ENCODE measurements around the gene MARCKSL1.
"Not testable (repeated sequence)": the region's sequence is repeated elsewhere in the genome, so short reads cannot be mapped to it uniquely, and the experiment has no call there.

The MARCKSL1 gene

DNA sequence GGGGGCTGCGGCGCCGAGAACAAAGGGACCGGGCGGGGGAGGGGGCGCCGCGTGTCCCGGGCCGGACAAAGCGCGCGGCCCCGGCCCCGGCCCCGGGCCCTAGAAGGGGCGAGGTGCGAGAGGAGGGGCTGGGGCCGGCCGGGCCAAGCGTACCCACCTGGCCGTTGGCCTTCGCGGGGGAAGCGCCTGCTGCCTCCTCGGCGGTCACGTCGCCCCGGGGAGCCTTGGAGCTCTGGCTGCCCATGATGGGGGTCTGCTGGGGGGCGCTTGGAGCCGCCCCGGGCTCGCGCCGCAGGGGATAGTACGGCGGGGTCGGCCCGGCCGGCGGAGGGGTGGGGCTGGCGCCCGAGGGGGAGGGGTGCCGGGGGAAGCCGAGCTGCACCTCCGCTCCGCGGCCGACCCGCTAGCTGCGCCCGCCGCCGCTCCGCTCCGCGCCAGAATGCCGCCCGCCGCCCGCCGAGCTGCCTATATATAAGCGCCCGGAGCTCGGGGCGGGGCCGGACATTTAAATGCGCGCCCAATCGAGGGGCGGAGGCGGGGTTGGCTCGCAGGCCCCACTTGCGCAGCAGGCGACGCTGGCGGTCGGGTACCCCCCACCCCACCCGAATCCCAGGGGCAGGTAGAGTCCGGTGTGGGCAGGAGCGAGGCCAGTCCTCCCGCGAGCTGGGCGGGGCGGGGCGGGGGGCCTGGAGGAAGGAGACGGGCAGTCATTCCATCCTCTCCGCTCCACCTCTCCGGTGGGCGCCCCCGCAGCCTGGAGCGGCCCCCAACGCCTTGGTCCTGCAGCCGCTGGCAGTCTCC, at the start of gene MARCKSL1:
MARCKSL1 (minus strand) TSS at position 444 of the 801 bp plus-strand sequence; CDS start at position 244, 200 bp downstream.
- DNase-seq, result no peak

GRCh38 chr1:32380057-32380456, 44.0 kb upstream of the MARCKSL1 start:
- DNase-seq, result no peak

DNA sequence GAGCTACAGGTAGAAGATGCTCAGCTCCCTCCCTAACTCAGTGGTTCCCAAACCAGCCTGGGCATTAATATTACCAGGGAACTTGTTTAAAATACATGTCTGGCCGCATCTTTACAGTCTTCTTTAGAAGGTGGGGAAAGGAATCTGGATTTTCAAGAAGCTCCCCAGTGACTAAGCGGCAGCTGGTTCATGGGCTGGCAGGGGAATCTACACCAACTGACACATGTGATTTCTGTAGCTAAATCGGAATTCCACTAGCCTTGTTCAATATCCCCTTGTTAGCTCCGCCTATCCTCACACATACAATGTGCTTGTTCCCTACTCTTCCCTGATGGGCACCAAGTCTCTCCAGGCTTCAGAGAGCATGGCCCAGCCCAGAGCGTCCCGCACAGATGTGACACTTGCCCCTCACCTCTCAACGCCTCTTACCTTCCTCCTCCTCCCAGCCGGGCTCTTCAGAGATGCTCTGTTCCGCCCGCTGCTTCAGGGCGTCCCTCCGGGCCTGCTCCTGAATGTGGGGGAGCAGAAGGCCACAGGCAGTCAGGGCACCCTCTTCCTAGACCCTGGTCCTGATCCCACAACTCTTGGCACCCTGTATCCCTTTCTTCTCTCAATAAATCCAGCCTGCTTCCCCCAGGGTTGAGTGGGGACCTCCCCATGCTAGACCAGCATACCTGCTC, 41.6 kb upstream of the MARCKSL1 start:
- no peak for DNase-seq

- DNase-seq, result no peak
Observed at GRCh38 chr1:32376199-32376598, 40.2 kb upstream of the MARCKSL1 start.

- no peak for DNase-seq
Observed at GRCh38 chr1:32373996-32374592, 38.1 kb upstream of the MARCKSL1 start.

DNA sequence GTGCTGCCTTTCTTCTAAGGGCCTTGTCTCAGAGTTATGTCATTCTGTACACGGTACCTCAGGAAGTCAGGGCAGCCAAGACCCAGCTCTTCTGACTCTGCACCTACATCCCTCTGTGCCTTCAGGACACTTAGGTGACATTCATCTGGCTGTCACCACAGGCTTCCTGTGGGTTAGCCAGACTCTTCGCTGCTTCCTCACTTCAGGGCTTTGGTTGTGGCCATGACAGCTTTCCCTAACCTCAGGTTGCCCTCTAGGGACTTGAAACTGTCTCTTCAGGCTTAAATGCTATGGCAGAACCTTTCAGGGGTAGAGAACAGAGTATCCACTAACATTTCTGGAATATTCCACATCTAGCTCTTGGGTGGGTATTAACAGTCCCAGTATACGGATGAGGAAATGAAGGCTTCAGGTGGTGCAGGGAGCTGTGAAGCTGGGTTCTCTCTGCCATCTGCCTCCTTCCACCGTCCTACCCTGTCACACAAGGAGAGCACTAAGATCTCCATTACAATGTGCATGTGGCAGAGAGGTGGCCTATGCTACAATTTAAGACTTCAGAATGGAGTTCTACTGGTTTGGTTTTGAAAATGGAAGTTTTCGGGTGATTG, 36.2 kb upstream of the MARCKSL1 start:
- peak; percentile 10 for DNase-seq

GRCh38 chr1:32367912-32368635, 32.0 kb upstream of the MARCKSL1 start:
- no peak for DNase-seq

DNA sequence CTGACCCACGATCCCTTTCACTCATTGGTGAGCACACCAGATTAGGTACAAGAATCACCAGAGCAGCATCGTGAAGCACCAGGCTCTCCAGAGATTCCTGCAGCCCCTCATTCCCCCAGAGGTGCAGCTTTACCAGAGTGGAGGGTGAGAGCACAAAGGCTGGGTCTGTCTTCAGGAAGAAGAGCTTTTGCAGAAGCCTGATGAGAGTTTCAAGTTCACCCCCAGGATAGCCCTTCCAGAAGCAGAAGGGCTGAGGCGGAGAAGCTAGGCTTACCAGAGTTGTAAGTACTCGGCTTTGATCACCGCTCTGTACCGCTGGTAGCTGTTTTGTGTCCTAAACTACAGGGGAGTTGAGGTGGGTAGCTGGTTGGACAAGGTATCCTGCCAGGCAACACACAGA, 29.4 kb upstream of the MARCKSL1 start:
- no peak for DNase-seq

GRCh38 chr1:32364836-32365235, 28.8 kb upstream of the MARCKSL1 start:
- DNase-seq, result no peak

DNA sequence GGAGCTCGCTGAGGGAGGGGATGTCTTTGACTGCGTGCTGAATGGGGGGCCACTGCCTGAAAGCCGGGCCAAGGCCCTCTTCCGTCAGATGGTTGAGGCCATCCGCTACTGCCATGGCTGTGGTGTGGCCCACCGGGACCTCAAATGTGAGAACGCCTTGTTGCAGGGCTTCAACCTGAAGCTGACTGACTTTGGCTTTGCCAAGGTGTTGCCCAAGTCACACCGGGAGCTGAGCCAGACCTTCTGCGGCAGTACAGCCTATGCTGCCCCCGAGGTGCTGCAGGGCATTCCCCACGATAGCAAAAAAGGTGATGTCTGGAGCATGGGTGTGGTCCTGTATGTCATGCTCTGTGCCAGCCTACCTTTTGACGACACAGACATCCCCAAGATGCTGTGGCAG, 27.7 kb upstream of the MARCKSL1 start:
- no peak for DNase-seq

GRCh38 chr1:32362474-32363313, 26.7 kb upstream of the MARCKSL1 start, which contains the start of the genes FAM229A and TSSK3:
TSS of gene FAM229A (minus strand) at chr1:32362485. CDS start at chr1:32362091, 394 bp downstream.
TSS of gene TSSK3 (plus strand) at chr1:32362539. CDS start at chr1:32362702, 163 bp downstream.
- DNase-seq, result no peak

- DNase-seq, result no peak
Observed at GRCh38 chr1:32361674-32362473, 25.8 kb upstream of the MARCKSL1 start.

GRCh38 chr1:32361308-32361673, 25.3 kb upstream of the MARCKSL1 start:
- DNase-seq, result no peak

DNA sequence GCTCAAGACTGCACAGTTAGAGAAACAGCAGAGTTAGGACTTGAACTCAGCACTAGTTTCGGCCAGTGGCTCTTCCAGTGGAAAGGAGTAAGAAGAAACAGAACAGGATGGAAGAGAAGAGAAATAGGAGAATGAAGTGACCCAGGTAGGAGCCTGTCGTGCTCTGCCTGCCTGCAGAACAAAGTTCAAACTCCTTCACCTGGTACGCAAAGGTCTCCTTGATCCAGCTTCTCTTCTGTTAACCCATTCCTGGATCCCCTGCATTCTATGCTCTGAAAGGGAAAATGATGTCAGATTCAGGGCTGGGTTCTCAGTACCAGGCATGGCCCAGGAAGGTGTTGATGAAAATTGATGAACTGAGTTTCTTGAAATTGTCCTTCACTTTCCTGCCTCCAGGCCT, 22.4 kb upstream of the MARCKSL1 start:
- no peak for DNase-seq

GRCh38 chr1:32357614-32358013, 21.6 kb upstream of the MARCKSL1 start:
- DNase-seq, result no peak

GRCh38 chr1:32356478-32356877, 20.4 kb upstream of the MARCKSL1 start:
- DNase-seq, result no peak

DNA sequence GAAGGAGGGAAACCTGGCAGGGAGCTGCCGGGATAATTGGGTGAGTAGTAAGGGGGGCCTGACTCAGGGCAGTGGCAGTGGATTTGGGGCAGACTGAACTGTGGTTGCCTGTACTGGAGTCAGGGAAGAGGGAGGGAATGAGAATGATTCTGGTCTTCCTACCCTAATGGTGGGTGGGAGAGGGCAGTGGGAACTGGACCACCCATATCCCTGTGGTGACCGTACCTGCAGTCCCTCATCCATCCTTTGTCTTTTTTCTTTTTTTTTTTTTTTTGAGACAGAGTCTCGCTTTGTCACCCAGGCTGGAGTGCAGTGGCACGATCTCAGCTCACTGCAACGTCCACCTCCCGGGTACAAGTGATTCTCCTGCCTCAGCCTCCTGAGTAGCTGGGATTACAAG, 19.7 kb upstream of the MARCKSL1 start:
- DNase-seq, result not testable (repeated sequence)

- DNase-seq, result no peak
Observed at GRCh38 chr1:32353886-32354570, 18.0 kb upstream of the MARCKSL1 start.

DNA sequence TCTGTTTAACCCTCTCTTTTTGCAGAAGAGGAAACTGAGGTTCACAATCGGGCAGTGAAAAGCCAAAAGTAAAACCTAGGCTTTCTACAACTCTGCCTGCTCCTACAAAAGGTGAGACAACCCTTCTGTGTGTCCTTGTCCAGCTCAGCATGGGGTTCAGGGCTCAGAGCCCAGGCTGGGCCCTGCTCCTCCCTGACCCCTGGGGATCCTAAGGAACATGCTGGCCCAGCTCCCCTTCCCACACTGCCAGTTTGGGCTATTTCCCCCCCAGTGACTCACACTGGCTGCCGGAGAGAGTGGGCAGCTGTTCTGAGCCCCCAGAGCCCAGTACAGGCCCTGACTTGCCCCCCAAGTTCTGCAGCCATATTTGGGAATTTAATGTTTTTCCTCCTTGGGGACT, 17.4 kb upstream of the MARCKSL1 start:
- DNase-seq, result no peak

DNA sequence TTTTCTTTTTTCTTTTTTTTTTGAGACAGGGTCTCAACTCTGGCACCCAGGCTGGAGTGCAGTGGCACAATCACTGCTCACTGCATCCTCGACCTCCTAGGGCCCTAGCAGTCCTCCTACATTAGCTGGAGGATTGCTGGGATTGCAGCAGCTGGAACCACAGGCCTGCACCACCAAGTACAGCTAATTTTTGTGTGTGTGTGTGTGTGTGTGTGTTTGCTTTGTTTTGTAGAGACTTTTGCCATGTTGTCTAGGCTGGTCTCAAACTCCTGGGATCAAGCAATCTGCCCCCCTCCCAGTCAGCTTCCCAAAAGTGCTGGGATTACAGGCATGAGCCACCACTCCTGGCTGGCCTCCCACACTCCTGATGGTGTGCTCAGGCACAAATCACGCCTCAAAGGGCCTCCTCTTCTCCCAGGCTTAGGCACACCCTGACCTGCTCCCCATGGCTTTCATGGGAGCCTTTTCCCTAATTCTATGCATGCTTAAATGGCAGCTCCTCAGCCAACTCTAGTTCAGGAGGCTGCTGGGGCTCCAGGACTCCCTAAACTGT, 16.9 kb upstream of the MARCKSL1 start:
- DNase-seq, result no peak
